Ishikawa (cell line): ENCODE results near the gene SATB2.

ENCODE experiments used
- CEBPB ChIP-seq: IDR thresholded peaks from 2 replicates; pipeline ENCODE4 v1.6.1; 2012
- EP300 ChIP-seq: IDR thresholded peaks from 2 replicates; pipeline ENCODE4 v1.6.1; 2012; ENCODE audit warnings: borderline replicate concordance
- MAX ChIP-seq: IDR thresholded peaks from 2 replicates; pipeline ENCODE4 v1.6.1; 2012

- TF ChIP-seq MAX (no peak), EP300 (no peak), CEBPB (no peak)
Observed at GRCh38 chr2:199315299-199316179, 142.2 kb downstream of the SATB2 start.
